ENCODE data around the gene RNF145.

RNF145 gene

DNA sequence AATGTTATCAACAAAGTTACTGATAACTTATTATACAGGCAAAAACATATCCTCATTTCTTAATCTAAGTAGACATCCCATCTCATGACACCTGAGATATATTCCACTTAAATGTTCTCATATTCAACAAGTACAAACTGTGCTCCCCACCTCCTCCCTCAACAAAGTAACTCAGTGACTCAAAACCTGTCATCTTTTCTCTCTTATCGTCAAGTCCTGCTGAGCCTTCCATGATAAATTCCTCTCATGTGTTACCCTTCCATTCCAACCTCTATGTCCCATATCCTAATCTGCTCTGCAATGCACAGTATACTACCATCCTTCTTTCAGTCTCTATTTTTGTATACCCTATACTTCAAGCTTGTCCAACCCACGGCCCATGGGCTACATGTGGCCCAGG, 13.6 kb downstream of the RNF145 start:
- no peak for DNase-seq (ENCODE audit: low read depth in 2 of 3, low spot score in 2 of 3)

DNA sequence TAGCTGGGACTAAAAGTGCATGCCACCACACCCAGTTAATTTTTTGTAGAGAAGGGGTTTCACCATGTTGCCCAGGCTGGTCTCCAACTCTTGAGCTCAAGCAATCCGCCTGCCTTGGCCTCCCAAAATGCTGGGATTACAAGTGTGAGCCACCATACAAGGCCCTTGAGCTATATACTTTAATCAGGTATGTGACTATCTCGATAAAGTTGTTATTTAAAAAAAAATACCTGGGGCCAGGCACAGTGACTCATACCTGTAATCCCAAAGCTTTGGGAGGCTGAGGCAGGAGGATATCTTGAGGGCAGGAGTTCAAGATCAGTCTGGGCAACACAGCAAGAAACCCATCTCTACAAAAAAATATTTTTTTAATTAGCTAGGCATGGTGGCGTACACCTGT, 19.2 kb downstream of the RNF145 start:
- DNase-seq (ENCODE audit: low read depth in 2 of 3, low spot score in 2 of 3): no peak

DNA sequence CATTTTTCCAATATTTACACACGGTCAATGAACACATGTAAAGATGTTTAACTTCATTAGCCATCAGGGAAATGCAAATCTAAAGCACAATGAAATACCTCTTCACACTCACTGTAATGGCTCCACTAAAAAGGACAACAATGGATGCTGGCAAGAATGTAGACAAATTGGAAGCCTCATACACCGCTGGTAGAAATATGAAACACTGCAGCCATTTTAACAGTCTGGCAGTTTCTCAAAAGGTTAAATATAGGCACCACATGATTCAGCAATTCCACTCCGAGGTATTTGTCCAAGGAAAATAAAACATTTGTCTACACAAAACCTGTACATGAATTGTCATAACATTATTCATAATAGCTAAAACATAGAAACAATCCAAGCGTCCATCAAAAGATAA, 20.0 kb downstream of the RNF145 start:
- DNase-seq (ENCODE audit: low read depth in 2 of 3, low spot score in 2 of 3): no peak

DNA sequence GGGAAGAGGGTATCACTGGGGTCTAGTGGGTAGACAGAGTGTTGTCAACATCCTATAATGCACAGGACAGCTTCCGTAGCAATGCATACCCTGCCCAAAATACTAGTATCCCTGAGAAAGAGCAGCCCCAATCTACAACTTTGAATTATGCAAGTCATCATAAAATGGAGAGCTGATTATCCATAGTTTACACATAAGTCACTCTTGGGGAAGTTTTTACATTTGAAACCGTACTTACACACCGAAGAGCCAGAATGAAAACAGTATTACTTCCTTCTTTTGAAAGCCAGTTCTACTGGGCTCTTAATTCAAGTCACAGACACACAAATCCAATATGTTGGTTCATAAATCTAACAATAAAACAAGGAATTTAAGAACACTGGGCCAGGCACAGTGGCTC, 21.6 kb downstream of the RNF145 start:
- no peak for DNase-seq (ENCODE audit: low read depth in 2 of 3, low spot score in 2 of 3)

DNA sequence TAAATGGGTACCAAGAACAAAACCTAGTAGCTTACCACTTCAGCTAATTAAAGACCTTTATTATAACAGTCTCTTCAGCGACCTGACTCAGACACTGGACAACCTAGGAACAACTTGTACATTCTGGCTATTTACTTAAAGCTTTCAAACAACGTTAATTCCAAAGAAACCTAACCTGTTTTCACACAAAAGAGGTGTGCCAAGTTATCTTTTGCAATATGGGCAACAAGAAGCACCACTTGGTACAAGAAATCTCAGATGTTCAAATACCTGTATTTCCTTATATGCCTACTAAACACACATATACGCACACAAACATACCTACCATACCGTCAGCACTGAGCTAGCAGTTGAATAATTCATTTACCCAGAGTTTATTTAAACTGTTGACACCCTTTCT, 23.0 kb downstream of the RNF145 start:
- no peak for DNase-seq (ENCODE audit: low read depth in 2 of 3, low spot score in 2 of 3)

DNA sequence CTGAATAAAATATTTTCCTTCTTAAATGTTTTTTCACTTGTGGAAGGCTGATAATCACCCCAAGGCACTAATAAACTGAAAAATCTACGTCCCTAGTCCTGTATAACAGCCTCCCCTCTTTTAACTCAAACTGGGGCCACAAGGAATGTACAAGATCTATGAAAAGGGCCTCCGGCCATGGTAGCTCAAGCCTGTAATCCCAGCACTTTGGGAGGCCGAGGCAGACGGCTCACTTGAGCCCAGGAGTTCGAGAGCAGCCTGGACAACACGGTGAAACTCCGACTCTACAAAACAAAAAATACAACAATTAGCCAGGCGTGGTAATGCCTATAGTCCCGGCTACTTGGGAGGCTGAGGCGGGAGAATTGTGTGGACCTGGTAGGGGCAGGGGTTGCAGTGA, 23.6 kb downstream of the RNF145 start:
- no peak for DNase-seq (ENCODE audit: low read depth in 2 of 3, low spot score in 2 of 3)

DNA sequence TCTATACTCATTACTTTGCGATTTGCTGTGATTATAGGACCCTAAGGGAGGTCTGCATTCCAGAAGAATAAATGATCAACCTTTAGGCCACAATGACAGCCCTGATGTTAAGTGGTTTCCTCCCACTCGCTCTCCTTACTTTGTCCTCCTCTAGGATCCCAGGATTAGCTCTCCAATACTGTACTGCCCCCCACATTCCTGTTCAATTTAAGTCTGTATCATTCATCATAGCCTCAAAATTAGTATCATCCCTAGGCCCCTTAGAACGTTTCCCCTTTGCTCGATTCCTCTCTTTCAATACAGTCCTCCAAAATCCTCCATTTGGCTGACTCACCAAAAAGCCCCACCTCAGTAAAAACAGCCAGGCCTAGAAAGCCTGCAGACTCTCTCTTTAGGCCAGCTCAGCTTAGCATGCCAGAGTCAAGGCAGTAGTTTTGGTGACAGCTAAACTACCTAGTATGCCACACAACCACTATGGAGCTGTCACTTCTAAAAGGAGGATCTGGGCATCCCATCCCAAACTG, 24.4 kb downstream of the RNF145 start:
- peak in 1 of 3 experiments; percentile 15 for DNase-seq (ENCODE audit: low read depth in 2 of 3, low spot score in 2 of 3)

DNA sequence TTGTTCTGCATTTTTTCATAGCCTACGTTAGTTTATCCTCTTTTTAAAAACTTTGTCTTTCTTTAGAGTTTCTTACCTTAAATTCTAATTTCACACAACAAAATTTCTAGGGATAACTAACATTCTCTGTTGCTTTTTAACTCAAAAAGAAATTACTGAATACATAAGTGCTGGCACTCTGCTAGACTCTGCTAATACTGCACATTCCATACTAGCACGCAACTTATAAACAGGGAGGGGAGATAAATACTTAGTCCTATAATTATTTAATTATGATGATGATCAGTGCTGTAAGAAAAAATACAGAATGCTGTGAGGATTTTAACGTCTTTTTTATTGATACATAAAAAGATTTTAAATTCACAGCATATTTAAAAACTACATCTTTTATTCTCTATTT, 25.1 kb downstream of the RNF145 start:
- DNase-seq (ENCODE audit: low read depth in 2 of 3, low spot score in 2 of 3): no peak

DNA sequence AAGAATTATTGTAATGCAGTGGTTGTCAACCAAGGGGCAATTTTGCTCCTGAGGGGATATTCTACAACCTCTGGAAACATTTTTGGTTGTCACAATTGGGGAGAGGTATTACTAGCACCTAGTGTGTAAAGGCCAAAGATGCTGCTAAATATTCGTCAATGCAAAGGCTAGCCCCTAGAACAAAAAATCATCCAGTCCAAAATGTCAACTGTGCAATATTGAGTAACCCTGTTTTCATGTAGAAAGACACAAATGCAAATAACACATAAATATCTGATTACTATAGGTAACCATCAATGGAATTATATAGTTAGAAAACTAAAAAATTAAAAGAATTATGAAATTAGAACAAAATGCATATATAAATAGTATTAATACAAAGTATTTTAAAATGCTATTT, 26.1 kb downstream of the RNF145 start:
- no peak for DNase-seq (ENCODE audit: low read depth in 2 of 3, low spot score in 2 of 3)

DNA sequence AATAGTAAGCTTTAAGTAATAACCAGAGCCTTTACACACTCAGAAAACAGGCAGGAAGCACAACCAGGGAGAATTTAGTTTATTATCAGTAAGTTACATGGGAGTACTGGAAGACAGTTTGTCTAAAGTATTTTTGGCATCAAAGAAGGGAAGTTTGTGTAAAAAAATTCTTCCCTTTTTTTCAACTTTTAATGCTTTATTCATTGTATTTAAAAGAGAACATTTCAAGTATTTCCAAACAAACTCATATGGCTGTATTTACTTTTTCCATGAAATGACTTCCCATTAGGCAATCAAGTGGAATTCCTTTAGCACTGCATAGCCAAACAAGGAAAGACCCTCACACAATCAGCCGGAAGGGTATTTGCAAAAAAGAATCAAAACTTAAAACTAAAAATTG, 26.7 kb downstream of the RNF145 start:
- DNase-seq (ENCODE audit: low read depth in 2 of 3, low spot score in 2 of 3): no peak

DNA sequence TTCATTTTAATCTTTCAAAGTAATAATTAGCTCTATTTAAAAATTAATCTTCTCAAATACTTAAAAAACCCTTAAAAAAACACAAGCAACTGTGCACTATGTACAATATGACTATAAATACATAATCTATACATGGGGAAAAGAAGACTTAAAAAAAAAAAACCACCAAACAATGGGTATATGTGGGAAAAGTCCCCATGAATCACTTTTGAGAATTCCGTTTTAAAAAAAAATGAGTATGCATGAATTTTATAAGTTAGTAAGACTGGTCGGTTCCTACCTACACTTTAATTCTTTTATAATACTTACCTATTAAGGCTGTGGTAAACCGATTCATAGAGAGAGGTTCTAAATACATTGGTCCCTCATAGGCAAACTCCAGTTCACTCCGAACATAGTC, 27.7 kb downstream of the RNF145 start:
- no peak for DNase-seq (ENCODE audit: low read depth in 2 of 3, low spot score in 2 of 3)

DNA sequence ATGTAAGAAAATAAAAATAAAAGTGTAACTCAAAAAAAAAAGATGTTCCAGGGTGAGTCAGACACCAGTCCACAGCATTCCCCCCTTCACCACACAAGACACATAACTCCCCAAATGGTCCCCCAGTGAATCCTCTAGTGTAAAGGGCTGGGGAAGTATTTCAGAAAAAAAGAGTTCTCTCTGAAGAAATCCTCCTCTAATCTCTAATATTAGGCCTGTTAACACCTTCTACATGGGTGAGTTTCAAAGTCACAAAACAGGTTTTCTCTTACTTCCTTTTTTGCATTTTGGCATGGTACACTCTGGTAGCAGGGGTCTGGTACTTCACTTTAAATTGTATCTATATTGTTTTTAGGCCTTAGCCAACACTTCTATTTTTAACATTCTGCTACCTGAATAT, 28.2 kb downstream of the RNF145 start:
- no peak for DNase-seq (ENCODE audit: low read depth in 2 of 3, low spot score in 2 of 3)

DNA sequence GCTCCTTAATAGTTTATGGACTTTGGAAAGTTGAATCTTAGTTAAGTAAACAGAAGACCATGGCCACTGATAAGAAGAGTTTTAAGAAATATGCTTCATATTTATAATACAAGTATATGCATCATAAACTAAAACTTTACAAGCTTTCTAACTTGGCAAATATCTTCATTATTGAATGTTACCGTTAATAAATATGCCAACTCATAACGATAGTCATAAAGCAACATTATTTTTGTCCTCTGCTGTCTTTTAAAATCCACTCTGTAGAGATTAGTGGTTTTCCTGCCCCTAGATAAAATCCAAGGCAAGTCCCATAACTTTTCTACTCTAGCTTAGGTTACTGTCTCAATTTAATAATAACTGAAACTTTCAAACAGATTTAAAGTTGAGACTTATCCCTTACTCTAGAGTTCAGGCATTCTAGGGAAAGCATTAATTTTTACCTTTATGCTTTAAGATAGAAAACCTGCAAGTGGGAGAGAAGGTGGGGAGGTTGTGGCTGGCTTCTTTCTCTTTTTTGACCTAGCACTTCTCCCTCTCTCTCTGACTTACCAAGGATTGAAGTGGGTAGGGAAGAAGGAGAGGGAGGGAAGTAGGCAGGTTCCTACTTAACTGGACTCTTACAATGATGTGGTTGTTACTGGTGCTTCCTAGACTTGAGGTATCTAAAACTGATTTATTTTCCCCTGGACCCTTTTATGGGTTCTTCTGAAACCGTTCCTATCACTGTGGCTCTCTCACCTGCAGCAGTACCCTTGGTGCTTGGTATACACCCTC, 29.6 kb downstream of the RNF145 start:
- DNase-seq (ENCODE audit: low read depth in 2 of 3, low spot score in 2 of 3): no peak

DNA sequence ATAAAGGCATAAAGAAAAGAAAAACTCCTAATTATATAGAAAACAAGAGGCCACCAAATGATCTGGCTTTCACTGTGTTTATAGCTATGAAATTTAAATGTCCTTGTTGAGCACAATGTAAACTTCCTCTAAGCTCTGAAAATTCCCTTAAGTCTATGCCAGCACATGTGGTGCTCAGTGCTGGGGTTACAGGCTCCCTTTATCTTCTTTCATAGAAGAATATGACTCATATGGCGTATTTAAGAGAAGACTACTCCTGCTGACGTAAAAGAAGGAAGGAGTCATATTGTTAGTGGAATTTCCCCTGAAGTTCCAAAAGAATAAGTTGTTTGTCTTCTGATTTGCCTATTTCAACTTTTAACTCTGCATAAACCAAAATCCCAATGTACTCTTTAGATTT, 30.4 kb downstream of the RNF145 start:
- no peak for DNase-seq (ENCODE audit: low read depth in 2 of 3, low spot score in 2 of 3)

DNA sequence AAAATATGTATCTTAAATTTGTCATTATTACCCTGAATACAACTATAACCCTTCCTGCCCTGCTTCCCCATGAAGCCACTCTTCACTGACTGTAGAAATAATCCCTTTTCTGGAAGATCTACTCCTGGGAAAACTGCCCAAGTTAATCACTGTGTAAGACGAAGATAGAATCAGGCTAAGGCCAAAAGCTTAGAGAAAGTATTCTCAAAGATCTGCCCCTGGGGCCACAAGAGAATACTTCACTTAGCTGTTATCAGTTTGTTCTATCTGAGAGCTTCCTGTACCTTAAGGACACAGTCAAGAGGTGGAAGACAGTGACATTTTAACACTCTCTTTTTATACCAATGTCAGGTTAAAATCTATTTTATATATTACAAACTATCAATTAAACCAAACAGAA, 33.8 kb downstream of the RNF145 start:
- DNase-seq (ENCODE audit: low read depth in 2 of 3, low spot score in 2 of 3): no peak

DNA sequence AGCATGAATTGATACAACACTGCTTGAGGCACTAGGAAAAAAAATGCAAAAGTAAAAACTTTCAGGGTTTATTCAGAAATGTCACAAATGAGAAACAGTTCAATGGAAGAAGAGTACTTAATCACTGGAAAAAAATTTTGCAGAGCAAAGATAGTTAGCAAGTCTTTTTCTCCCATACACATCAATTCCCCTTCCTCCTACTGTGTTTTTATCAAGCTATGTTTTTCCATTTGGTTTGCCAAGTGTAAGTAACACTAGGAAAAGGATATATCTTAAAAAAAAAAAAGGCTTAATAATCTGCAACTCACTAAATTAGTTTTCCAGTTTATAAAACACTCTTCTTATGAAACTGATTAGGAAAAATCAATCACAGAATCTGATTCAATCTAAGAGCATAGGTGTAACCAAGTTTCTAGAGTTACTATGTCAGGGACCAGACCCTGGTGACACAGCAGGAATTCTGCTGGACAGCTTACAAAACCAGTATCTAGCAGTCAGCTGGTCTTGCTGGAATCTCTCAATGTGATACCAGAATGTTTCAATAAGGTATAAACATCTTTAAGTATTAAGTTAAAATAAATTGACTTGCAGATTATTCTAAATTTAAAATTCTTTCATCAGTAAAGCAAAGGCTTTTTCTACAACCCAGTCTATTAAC, 34.7 kb downstream of the RNF145 start:
- DNase-seq (ENCODE audit: low read depth in 2 of 3, low spot score in 2 of 3): no peak

DNA sequence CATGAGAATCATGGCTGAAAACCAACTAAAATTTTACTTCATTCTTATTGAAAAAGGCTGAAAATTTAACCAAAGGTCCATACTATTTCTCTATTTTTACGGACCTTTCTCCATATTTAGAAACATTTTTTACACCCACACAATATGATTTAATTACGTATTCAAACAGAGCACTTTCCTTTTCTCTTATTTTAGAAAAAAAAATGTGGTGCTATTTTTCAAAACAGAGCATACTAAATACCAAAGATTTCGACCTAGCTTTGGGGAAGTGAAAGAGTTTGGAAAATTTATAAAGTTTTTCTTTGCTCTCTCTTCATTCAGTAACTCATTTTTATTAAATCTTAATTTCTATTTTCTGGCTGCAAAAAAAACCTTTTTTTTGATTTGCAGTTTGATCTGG, 38.1 kb downstream of the RNF145 start:
- no peak for DNase-seq (ENCODE audit: low read depth in 2 of 3, low spot score in 2 of 3)

DNA sequence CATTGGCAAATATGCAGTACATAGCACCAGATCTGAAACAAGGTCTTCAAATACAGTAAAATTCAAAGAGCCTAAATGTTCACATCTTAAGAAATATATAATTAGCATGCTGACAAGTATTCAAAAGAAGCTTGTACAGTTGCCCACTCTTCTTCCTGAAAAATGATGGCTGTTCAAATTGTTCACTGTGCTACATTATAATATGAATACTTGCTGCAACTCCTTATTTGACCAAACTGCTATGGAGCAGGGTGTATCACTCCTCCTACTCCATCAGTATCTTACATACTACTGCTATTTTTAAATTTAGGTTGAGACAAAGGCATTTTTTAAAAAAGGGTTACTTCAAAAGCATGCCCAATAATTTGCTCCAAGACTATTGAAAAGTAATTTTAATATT, 39.3 kb downstream of the RNF145 start:
- DNase-seq (ENCODE audit: low read depth in 2 of 3, low spot score in 2 of 3): no peak

DNA sequence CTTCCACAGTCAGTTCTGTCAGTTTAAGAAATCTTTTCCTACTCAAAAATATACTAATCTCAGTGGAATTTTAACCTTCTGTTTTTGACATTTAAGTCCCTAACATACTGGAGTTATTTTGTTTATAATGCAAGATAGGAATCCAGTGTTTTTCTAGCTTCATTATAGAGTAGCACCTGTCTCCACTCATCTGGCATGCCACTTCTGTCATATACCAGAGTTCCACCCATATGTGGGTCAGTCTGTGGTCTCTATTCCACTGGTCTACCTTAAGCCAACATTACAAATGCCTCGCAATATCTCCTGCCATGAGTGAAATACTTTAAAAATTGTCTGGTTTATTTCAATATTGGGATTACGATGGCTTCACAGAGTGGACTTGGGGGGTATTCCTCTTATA, 42.9 kb downstream of the RNF145 start:
- DNase-seq (ENCODE audit: low read depth in 2 of 3, low spot score in 2 of 3): no peak

DNA sequence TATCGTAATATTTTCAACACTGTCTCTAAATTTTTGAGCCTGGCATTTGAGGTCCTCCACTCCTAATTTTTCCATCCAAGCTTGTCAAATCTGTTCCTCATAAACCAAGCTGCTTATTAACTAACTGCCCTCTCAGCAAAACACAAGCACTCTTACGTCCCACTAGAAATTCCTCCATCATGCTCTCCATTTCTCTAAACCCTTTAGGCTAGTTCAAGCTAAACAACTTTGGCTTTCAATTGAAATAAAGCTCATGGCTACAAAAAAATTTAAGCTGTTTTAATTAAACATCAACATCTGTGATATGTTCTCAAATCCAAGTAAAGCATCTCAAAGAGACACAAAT, 45.7 kb downstream of the RNF145 start:
- DNase-seq (ENCODE audit: low read depth in 2 of 3, low spot score in 2 of 3): no peak

DNA sequence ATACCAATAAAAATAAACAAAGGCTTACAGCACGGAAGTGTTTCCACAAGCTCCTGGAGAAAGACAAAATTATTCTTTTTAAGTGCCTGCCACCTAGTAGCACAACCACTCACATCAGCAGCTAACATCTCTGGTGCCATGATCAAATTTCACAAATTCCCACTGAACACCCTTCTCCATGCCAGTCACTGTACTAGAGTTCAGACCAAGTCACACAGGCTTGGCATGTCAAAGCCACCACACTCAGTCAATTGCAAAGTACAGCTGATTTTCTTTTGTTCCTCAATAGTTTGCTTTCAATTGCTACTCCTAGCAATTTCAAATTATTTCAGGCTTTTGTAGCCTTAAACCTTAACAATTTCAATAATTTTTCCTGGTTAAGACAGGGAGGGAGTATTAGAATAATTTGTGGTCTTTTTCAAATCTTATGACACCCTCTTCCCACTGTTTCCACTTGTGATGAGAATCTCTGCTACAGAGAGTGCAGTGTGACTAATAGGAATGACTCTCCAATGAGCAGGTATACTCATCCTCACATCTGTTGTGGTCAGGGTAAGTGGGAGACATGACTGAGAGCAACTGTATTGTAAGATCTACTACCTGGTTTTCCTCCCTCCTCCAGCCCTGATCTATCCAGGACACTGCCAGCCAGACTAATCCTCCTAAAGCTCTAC, 46.2 kb downstream of the RNF145 start:
- DNase-seq (ENCODE audit: low read depth in 2 of 3, low spot score in 2 of 3): no peak
